Natural killer cell (primary cell): ENCODE measurements around the gene NETO2. TPM values are rescaled to one million over a fixed set of nuclear protein-coding genes. Genes with fewer than 3 reads are reported as not detected.
"Not testable (repeated sequence)": the region's sequence is repeated elsewhere in the genome, so short reads cannot be mapped to it uniquely, and the experiment has no call there.

Experiments
- ATAC-seq, 3 donors: fragments of 150-1000 bp in 2 of 3; fragments of 200-7000 bp in 1 of 3; cut with Tn5 transposase; 1 replicate in 1 of 3; 2 replicates in 2 of 3; pipeline ENCODE4 v1.10.0; 2021; ENCODE audit warnings: mild to moderate bottlenecking in 2 of 3, moderate library complexity in 2 of 3
- DNase-seq, 2 donors: peaks; one replicate each; pipeline versions ENCODE4 v3.0.0 to v3.0.0-alpha.2; 2013 to 2021; ENCODE audit warnings: mixed read lengths in 1 of 2
- H3K27ac ChIP-seq: one replicate; pipeline ENCODE4 v1.5.1; 2013; ENCODE audit warnings: mild to moderate bottlenecking, low read length
- H3K27me3 ChIP-seq: one replicate; pipeline ENCODE4 v1.6.1; 2013; ENCODE audit warnings: low read length; ENCODE audit not compliant: control insufficient read depth, insufficient read depth
- H3K36me3 ChIP-seq: one replicate; pipeline ENCODE4 v1.6.1; 2013; ENCODE audit warnings: low read length; ENCODE audit not compliant: control insufficient read depth, insufficient read depth
- H3K4me1 ChIP-seq: one replicate; pipeline ENCODE4 v1.6.1; 2013; ENCODE audit warnings: low read length; ENCODE audit not compliant: control insufficient read depth, insufficient read depth
- H3K4me3 ChIP-seq: one replicate; pipeline ENCODE4 v1.5.1; 2013; ENCODE audit warnings: low read length
- H3K9me3 ChIP-seq: one replicate; pipeline ENCODE4 v1.6.1; 2013; ENCODE audit warnings: low read length; ENCODE audit not compliant: control insufficient read depth, insufficient read depth
- H3K27ac Mint-ChIP-seq, 2 donors: one replicate each; pipeline ENCODE4 v1.8.0; 2022; ENCODE audit warnings: mild to moderate bottlenecking in 2 of 2, mixed read lengths in 2 of 2, moderate library complexity in 1 of 2
- H3K27me3 Mint-ChIP-seq, 2 donors: one replicate each; pipeline ENCODE4 v1.8.0; 2022; ENCODE audit warnings: low read depth in 2 of 2, mixed read lengths in 2 of 2
- H3K36me3 Mint-ChIP-seq: one replicate; pipeline ENCODE4 v1.8.0; 2022; ENCODE audit warnings: mixed read lengths
- H3K4me1 Mint-ChIP-seq, 2 donors: one replicate each; pipeline ENCODE4 v1.8.0; 2022; ENCODE audit warnings: mixed read lengths in 2 of 2
- H3K4me3 Mint-ChIP-seq: one replicate; pipeline ENCODE4 v1.8.0; 2022; ENCODE audit warnings: mild to moderate bottlenecking, moderate library complexity, mixed read lengths
- H3K9me3 Mint-ChIP-seq, 2 donors: one replicate each; pipeline ENCODE4 v1.8.0; 2022; ENCODE audit warnings: mixed read lengths in 2 of 2
- WGBS: methylation state at CpG from one replicate; pipeline ENCODE4 v1.1.7; 2013; ENCODE audit warnings: missing lambda C conversion rate; ENCODE audit not compliant: insufficient coverage; 5-methylcytosine and 5-hydroxymethylcytosine counted together
- intact Hi-C: fragments of 100-400 bp; cut with micrococcal nuclease; formaldehyde crosslinking; loops from one replicate; pipeline ENCODE4 v1.14.2; 2022
- total RNA-seq, 4 donors: library from RNA; stranded (reverse); fragments of 120-200 nt in 1 of 4; gene quantifications; one replicate each; pipeline versions ENCODE4 v1.2.3 to v1.2.4, GENCODE V29; 2013 to 2022
- TF ChIP-seq, protein P1 (sequence below): fragments of 200-600 bp; IDR thresholded peaks from one replicate; pipeline ENCODE4 v1.8.0; 2022; ENCODE audit warnings: antibody characterized with exemption

NETO2 gene
- total RNA-seq, 3 donors from 2014 or later (not counting 1 experiment from before 2014, with no cell fraction given) = 0.40 to 0.48 TPM; not detected in 1

DNA sequence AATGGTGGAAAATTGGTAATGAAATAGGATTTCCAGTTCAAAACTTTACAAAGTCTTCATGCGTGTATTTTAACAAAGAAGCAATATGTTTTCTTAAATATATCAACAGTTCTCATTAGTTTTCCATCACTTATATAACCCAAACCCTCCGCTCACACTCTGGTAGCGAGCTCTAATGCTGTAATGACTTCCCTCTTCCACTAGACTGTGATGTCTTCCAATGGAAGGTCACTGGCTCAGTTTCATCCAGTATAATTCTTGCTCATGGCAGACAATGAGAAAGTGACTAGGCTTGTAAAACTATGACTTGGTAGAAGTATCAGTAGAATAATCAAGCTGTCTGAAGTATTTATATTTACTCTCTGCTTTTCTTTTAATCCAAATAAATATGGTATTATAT, 32.8 kb downstream of the NETO2 start:
- Mint-ChIP-seq H3K36me3 (no peaks in the 10 kb centered on the region), H3K27ac (no peak overlapping the region), H3K27me3 (no peaks in the 10 kb centered on the region), H3K4me3 (no peak overlapping the region), H3K4me1 (no peaks in the 10 kb centered on the region), H3K9me3 (no peaks in the 10 kb centered on the region)
- H3K27me3 ChIP-seq = no peaks in the 10 kb centered on the region
- WGBS = 100% methylated on average over 3 of the region's 3 CpGs
- no peaks in the 10 kb centered on the region for H3K36me3 ChIP-seq
- ATAC-seq (no peak), DNase-seq (no peak)
- TF ChIP-seq, protein P1, sequence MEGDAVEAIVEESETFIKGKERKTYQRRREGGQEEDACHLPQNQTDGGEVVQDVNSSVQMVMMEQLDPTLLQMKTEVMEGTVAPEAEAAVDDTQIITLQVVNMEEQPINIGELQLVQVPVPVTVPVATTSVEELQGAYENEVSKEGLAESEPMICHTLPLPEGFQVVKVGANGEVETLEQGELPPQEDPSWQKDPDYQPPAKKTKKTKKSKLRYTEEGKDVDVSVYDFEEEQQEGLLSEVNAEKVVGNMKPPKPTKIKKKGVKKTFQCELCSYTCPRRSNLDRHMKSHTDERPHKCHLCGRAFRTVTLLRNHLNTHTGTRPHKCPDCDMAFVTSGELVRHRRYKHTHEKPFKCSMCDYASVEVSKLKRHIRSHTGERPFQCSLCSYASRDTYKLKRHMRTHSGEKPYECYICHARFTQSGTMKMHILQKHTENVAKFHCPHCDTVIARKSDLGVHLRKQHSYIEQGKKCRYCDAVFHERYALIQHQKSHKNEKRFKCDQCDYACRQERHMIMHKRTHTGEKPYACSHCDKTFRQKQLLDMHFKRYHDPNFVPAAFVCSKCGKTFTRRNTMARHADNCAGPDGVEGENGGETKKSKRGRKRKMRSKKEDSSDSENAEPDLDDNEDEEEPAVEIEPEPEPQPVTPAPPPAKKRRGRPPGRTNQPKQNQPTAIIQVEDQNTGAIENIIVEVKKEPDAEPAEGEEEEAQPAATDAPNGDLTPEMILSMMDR = no peak
- no peaks in the 10 kb centered on the region for H3K4me1 ChIP-seq
- H3K4me3 ChIP-seq = no peak overlapping the region
- no peak overlapping the region for H3K27ac ChIP-seq
- intact Hi-C loops = no loop called here
- no peaks in the 10 kb centered on the region for H3K9me3 ChIP-seq

DNA sequence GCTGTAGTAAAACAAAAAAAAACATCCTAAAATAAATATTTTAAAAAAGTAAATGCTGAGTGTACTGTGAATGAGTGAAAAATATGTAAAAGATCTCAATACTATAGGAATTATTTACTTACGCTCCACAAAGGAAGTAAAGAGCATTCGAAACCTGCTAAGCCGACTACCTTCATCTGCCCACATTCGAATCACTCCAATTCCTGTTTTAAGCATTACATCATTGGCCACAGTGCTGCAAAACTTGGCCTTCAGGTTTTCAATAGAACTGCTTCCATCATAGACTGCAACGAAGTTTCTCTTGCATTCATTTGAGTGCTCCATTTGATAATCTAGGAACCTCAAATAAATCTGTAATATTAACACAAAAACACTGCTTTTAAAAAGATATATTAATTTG, 34.4 kb downstream of the NETO2 start:
- 80% methylated on average over 5 of the region's 5 CpGs for WGBS
- no peak overlapping the region for H3K4me3 Mint-ChIP-seq

DNA sequence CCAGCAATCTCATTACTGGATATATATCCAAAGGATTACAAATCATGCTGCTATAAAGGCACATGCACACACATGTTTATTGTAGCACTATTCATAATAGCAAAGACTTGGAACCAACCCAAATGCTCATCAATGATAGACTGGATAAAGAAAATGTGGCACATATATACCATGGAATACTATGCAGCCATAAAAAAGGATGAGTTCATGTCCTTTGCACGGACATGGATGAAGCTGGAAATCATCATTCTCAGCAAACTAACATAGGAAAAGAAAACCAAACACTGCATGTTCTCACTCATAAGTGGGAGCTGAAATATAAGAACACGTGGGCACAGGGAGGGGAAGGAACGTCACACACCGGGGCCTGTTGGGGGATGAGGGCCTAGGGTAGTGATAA, 40.8 kb downstream of the NETO2 start:
- H3K36me3 ChIP-seq, H3K4me1 Mint-ChIP-seq, DNase-seq, H3K9me3 ChIP-seq, H3K4me3 ChIP-seq, H3K9me3 Mint-ChIP-seq, ATAC-seq, H3K36me3 Mint-ChIP-seq, H3K27ac Mint-ChIP-seq, H3K27me3 ChIP-seq, H3K27ac ChIP-seq, H3K4me3 Mint-ChIP-seq, H3K4me1 ChIP-seq, intact Hi-C loops: not testable (repeated sequence)
- WGBS = 100% methylated on average over 3 of the region's 4 CpGs
- peaks cover 11 to 17% of the 10 kb centered on the region in 2 donors for H3K27me3 Mint-ChIP-seq

More for the DNA sequence above, 34.4 kb downstream of the NETO2 start:
- no peaks in the 10 kb centered on the region for H3K4me1 ChIP-seq
- no peak overlapping the region for H3K27ac ChIP-seq
- Mint-ChIP-seq H3K4me1 (no peaks in the 10 kb centered on the region), H3K27me3 (no peaks in the 10 kb centered on the region), H3K9me3 (no peaks in the 10 kb centered on the region), H3K36me3 (no peaks in the 10 kb centered on the region), H3K27ac (no peak overlapping the region)
- no peak for DNase-seq
- ATAC-seq = no peak
- H3K9me3 ChIP-seq = no peaks in the 10 kb centered on the region
- no peaks in the 10 kb centered on the region for H3K27me3 ChIP-seq
- TF ChIP-seq, protein P1 = no peak
- no peak overlapping the region for H3K4me3 ChIP-seq
- H3K36me3 ChIP-seq = no peaks in the 10 kb centered on the region
- intact Hi-C loops = no loop called here

DNA sequence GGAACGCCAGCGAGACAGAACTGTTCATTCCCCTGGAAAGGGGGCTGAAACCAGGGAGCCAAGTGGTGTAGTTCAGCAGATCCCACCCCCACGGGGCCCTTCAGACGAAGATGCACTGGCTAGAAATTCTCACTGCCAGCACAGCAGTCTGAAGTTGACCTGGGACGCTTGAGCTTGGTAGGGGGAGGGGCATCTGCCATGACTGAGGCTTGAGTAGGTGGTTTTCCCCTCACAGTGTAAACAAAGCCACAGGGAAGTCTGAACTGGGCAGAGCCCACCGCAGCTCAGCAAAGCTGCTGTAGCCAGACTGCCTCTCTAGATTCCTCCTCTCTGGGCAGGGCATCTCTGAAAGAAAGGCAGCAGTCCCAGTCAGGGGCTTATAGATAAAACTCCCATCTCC, 46.6 kb downstream of the NETO2 start:
- H3K9me3 Mint-ChIP-seq, intact Hi-C loops, H3K4me3 ChIP-seq, H3K36me3 ChIP-seq, H3K27ac ChIP-seq, H3K36me3 Mint-ChIP-seq, H3K27me3 ChIP-seq, H3K27ac Mint-ChIP-seq, H3K4me1 ChIP-seq, H3K9me3 ChIP-seq, H3K4me3 Mint-ChIP-seq, H3K4me1 Mint-ChIP-seq, ATAC-seq, DNase-seq: not testable (repeated sequence)
- H3K27me3 Mint-ChIP-seq = peaks cover 20 to 30% of the 10 kb centered on the region in 2 donors
- WGBS = 75% methylated on average over 6 of the region's 6 CpGs

DNA sequence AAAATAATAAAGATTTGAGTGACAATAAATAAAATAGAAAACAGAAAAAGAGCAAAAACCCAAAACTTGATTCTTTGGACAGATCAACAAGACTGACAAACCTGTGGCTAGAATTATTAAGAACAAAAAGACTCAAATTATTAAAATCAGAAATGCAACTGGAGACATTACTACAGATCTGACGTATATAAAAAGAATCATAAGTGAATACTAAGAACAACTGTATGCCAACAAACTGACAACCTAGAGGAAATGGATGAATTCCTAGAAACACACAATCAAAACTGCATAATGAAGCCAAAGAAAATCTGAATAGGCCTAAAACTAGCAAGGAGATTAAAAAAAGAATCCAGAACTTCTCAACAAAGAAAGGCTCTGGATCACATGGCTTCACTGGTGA, 47.4 kb downstream of the NETO2 start:
- intact Hi-C loops = no loop called here
- H3K27ac ChIP-seq = no peak overlapping the region
- no peaks in the 10 kb centered on the region for H3K4me1 ChIP-seq
- no CpG with 5 or more reads among the region's 1 CpG for WGBS
- H3K27me3 Mint-ChIP-seq = peaks cover 20 to 28% of the 10 kb centered on the region in 2 donors
- H3K36me3 Mint-ChIP-seq = no peaks in the 10 kb centered on the region
- no peak for DNase-seq
- no peak overlapping the region for H3K27ac Mint-ChIP-seq
- no peak for ATAC-seq
- no peaks in the 10 kb centered on the region for H3K27me3 ChIP-seq
- H3K4me1 Mint-ChIP-seq = no peaks in the 10 kb centered on the region
- H3K9me3 ChIP-seq = no peaks in the 10 kb centered on the region
- no peak overlapping the region for H3K4me3 Mint-ChIP-seq
- H3K9me3 Mint-ChIP-seq = no peaks in the 10 kb centered on the region
- TF ChIP-seq, protein P1 = no peak
- H3K4me3 ChIP-seq = no peak overlapping the region
- H3K36me3 ChIP-seq = no peaks in the 10 kb centered on the region
